GM19452 (cell line): ENCODE results near the gene TBX3.
"Not testable (repeated sequence)": the region's sequence is repeated elsewhere in the genome, so short reads cannot be mapped to it uniquely, and the experiment has no call there.

Source experiments
- ATAC-seq: cut with Tn5 transposase; IDR thresholded peaks from one replicate; pipeline ENCODE4 v1.9.1; 2021; ENCODE audit not compliant: unreplicated experiment

The TBX3 gene

DNA sequence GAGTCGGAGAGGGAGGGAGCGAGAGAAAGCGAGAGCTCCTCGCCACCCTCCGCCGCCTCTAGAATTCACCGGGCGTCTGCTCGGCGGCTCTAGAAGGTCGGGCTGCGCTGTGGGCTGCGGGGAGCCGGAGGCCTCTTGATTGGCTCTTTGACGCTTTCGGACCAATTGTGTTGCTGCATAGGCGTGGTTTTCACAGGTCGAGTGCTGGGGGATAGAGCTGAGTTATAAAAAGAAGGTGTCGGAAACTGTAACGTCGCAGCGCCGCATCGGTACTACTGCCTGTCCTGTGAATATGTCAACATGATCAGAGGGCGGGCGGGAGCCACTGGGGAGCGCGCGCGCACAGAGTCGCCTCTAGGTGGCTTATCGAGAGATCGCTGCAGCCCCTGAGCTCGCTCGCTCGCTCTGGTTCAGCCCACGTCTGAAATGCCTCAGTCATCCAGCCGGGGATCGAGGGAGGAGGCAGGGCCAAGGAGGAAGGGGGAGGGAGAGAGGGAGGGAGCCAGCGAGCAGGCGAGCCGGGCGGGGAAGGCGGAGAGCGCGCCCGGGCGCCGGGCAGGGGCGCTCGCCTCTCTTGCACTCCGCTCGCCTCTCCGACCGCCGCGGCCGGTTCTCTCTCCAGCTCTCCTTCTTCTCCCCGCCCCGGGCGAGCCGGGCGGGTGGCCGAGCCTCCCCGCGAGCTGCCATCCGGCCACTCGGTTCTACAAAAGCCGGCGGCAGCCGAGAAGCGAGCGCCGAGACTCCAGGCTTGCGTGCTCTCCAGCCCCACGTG, at the start of gene TBX3:
Gene TBX3 (minus strand): TSS at position 78 of the 772 bp plus-strand sequence. CDS start 975 bp downstream, outside the sequence.
- no peak for ATAC-seq

DNA sequence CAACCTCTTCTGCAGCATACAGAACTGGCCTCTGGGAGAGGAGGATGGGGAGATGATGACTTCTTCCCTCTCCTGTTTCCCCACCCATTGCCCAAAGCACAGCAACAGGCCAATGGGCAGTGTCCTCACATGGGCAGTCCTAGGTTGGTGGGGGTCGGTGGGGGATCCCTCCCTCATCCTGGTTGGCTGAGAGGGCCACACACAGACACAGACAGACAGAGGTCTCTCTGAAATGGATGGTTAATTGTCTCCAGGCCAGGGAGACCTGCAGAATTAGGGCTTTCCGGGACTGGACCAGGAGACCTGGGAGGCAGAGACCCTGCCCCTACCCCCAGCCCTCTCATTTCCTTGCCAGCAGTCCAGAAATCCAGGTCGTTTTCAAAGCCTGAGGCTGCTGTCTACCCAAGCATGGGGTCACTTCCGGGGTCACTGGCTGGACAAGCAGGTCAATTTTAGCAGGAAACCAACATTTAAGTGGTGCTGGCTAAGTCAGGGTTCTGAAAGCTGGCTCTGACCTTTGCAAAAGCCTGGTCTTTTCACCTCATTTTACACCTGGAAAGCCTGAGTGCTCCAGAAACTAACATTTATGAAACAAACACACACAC, 48.6 kb upstream of the TBX3 start:
- ATAC-seq: no peak

DNA sequence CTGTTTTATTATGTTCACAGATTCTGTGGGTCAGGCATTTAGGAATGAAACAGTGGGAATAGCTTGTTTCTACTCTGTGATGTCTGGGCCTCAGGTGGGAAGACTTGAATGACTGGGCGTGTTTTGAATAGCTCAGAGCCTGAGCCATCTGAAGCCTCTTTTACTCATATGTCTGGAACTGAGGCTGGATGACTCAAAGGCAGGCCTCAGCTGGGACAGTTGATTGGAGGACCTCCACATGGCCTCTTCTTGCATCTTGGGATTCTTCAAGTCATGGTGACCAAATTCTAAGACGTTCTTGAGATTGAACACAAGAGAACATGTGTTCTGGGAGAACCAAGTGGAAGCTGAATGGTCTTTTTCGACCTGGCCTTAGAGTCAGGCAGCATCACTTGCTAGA, 45.8 kb upstream of the TBX3 start:
- ATAC-seq: no peak

- ATAC-seq: no peak
These were observed 42.2 kb upstream of the TBX3 start for GRCh38 chr12:114726092-114726710.

- not testable (repeated sequence) for ATAC-seq
These were observed 38.2 kb upstream of the TBX3 start for GRCh38 chr12:114722176-114722575.

DNA sequence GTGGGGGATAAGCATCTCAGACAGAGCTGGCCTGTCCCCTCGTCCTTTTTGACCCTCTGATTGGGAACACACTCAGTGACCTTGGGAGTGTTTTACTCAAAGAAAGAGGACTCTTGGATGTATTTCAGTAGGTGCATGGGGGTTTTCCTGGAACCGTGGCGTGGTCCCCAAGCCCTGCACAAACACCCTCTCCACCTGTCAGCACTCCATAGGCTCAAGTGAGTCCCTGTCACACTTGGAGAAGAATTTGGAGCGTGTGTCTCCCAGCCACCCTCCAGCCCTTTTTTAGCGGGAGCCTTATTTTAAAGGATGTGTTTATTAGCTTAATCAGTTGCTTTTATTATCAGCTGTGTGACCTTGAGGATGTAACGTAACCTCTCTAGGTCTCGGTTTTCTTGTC, 37.3 kb upstream of the TBX3 start:
- no peak for ATAC-seq

GRCh38 chr12:114713466-114714215, 29.7 kb upstream of the TBX3 start:
- ATAC-seq: no peak

- ATAC-seq: no peak
These were observed 27.7 kb upstream of the TBX3 start for GRCh38 chr12:114711689-114712152.

DNA sequence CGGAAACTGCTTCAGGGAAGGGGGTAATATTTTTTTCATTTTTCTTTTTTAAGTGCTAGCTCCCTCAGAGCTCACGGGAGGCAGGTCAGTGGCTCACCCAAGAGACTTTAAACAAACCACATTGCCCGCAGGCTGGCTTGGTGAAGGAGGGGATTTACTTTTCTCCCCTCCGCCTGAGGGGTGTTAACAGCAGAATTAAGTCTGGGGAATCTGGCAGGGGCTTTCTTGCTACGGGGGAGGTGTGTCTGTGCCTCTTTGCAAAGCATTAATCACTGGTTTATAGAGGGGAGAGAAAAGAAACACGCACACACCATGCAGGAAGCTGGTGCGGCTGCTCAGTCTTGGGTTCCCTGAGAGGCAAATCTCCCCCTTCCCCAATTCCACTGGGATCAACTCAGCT, 26.2 kb upstream of the TBX3 start:
- ATAC-seq: no peak

GRCh38 chr12:114709112-114709511, 25.1 kb upstream of the TBX3 start:
- no peak for ATAC-seq

DNA sequence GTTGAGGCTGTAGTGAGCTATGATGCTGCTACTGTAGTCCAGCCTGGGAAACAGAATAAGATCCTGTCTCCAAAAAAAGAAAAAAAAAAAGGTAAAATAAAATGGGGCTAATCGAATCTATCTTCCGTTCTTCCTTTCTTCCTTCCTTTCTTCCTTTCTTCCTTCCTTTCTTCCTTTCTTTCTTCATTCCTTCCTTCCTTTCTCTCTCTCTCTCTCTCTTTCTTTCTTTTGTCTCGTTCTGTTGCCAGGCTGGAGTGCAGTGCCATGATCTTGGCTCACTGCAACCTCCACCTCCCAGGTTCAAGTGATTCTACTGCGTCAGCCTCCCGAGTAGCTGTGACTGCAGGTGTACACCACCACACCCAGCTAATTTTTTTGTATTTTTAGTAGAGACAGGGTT, 24.6 kb upstream of the TBX3 start:
- ATAC-seq: not testable (repeated sequence)

GRCh38 chr12:114704096-114704495, 20.1 kb upstream of the TBX3 start:
- no peak for ATAC-seq

DNA sequence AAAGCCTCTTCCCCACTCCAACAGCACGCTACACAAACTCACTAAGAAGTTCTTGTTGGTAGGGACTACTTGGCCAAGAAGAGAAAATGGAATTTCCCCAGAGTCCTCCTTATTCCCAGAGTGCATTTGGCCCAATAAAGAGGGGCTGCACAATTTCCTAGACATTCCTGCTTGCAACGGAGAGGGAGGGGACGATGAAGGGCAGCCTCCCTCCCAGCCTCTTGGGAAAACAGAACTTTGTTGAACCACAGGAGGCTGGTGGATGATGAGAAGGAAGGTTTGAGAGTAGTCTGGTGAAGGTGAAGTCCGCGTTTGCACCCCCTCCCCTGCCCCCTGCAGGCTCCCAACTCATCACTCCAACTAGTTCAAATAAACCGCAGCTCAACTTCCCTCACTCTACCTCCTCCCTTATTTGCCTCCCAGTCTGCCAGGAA, 19.1 kb upstream of the TBX3 start:
- no peak for ATAC-seq

GRCh38 chr12:114702462-114702861, 18.5 kb upstream of the TBX3 start:
- no peak for ATAC-seq

DNA sequence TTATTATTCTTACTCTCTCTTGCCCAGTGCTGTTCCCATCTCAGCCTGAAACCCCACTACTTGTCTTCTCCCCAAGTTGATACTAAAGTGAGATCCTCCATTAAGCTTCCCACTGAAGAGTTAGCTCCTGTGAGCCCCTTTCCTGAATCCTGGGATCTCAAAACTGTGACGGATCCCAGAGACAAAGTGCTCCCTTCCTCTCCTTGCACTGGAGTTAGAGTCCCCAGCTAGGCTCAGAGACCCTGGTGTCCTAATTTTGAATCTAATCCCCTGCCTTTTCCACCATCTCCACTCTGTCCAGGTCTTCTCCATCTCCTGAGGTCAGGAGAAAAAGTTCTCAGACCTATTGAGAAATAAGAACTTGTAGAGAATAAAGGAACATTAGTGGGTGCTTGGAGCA, 17.6 kb upstream of the TBX3 start:
- ATAC-seq: no peak

GRCh38 chr12:114701104-114701414, 17.1 kb upstream of the TBX3 start:
- ATAC-seq: no peak

- ATAC-seq: no peak
These were observed 16.6 kb upstream of the TBX3 start for GRCh38 chr12:114700392-114701103.

DNA sequence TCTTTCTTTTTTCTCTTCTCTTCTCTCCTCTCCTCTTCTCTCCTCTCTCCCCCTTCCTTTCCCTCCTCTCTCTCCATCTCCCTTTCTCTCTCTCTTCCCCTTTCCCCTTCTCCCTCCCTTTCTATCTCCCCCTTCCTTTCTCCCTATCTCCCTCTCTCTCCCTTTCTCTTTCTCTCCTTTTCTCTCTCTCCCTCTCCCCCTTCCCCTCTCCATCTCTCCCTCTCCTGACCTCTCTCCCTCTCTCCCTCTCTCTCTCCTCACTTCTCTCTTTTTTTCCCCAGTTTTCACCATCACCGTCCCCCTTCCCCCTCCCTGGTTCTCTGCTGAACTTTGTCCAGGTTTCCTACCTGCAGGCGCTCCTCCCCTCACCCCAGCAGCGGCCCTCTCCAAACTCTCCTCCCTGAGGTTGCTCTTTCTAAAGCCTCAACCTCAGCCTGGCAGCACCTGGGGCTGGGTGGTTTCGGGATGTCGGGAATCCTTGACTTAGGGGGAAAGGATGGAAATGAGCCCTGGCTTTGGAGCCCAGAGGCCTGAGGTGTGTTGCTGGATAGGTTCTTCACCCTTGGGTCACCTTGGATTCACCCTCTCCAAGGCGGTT, 14.7 kb upstream of the TBX3 start:
- no peak for ATAC-seq

GRCh38 chr12:114697741-114698565, 14.0 kb upstream of the TBX3 start:
- ATAC-seq: no peak
